ENCODE results near the gene HIGD2A.
A peak's percentile ranks its signal among the peaks of the same experiment; 100 is the strongest.

The HIGD2A gene

GRCh38 chr5:176401281-176402205, 13.0 kb downstream of the HIGD2A start:
- no CpG with 5 or more reads among the region's 22 CpGs for WGBS, 2 donors (ENCODE audit: extremely low coverage in 2 of 2, insufficient read length in 2 of 2, insufficient replicate concordance in 1 of 2)
- Histone ChIP-seq H3K9ac (ENCODE audit: low read depth, low read length, poor library complexity) (no peak overlapping the region), H3K14ac (ENCODE audit: low read length) (no peak overlapping the region), H2BK12ac (ENCODE audit: low read length) (no peak overlapping the region), H2BK15ac (ENCODE audit: low read length) (no peak overlapping the region), H2BK5ac (ENCODE audit: low read length) (no peak overlapping the region), H3K27me3 (ENCODE audit: control insufficient read depth in 3 of 3, insufficient read depth in 3 of 3, low read depth in 1 of 3, low read length in 3 of 3) (no peaks in the 10 kb centered on the region), H3K18ac (ENCODE audit: low read length) (no peak overlapping the region), H4K8ac (ENCODE audit: low read depth, low read length) (no peak overlapping the region), H2BK120ac (ENCODE audit: low read depth, low read length) (no peak overlapping the region), H3K4me1 (ENCODE audit: control insufficient read depth in 2 of 2, insufficient read depth in 1 of 2, low read depth in 1 of 2, low read length in 2 of 2) (peaks cover 0 to 2% of the 10 kb centered on the region in 2 donors), H3K23ac (ENCODE audit: low read depth, low read length, poor library complexity) (no peak overlapping the region), H3K4me3 (ENCODE audit: low read length in 2 of 2) (no peak overlapping the region), H3K4me2 (ENCODE audit: insufficient read depth, low read length, poor library complexity, severe bottlenecking) (no peak overlapping the region), H3K4ac (ENCODE audit: low read length) (no peak overlapping the region), H3K27ac (replicated peaks; ENCODE audit: low read length) (no peak overlapping the region), H2AFZ (ENCODE audit: low read length) (no peak overlapping the region), H3K79me1 (ENCODE audit: low read depth, low read length) (peaks cover 2% of the 10 kb centered on the region), H3K9me3 (replicated peaks in 1 of 2; ENCODE audit: control insufficient read depth in 2 of 2, insufficient read depth in 1 of 2, low read depth in 1 of 2, low read length in 2 of 2) (no peaks in the 10 kb centered on the region), H3K36me3 (replicated peaks in 1 of 2; ENCODE audit: control insufficient read depth in 2 of 2, insufficient read depth in 2 of 2, low read length in 2 of 2) (peaks cover 2 to 7% of the 10 kb centered on the region in 2 donors), H2AK5ac (ENCODE audit: low read depth, low read length) (no peak overlapping the region), H4K91ac (ENCODE audit: low read depth, low read length, poor library complexity) (no peak overlapping the region)
- DNase-seq (ENCODE audit: low spot score) = no peak

DNA sequence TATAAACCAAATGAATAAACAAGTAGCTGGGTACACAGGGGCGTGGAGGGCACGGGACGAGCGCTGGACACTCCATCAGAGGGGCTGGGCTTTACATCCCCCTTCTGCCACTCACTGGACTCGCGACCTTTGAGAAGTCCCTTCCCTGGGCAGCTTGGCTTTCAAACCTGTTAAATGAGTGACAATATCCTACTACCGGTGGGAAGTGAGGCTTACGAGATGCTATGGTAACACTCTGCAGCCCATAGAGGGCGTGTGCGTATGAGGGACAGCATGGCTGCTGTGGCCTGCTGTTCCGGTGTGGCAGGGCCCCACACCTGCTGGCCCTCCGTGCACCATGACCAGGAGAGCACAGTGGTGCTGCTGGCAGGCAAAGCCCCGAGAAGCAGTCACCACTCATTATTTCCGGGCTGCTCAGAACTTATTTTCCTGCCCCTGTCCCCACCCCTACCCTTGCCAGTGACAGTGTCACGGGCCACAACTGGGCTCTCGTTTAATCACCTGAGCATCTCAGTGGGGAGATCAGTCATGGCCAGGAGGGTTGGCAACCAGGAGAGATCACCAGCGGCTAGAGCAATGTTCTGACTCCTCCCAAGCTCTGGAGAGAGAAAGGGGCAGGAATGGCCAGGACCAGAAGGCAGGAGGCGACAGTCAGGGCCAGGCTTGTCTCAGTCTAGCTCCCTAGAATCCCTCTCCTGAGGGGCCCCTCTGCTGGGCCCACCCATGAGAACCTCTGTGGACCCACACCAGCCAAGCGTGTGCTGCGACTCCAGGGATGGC, 17.3 kb downstream of the HIGD2A start:
- Histone ChIP-seq H4K91ac (ENCODE audit: low read depth, low read length, poor library complexity) (no peak overlapping the region), H3K36me3 (replicated peaks in 1 of 2; ENCODE audit: control insufficient read depth in 2 of 2, insufficient read depth in 2 of 2, low read length in 2 of 2) (peaks cover 1 to 13% of the 10 kb centered on the region in 2 donors), H3K27ac (replicated peaks; ENCODE audit: low read length) (no peak overlapping the region), H3K9me3 (replicated peaks in 1 of 2; ENCODE audit: control insufficient read depth in 2 of 2, insufficient read depth in 1 of 2, low read depth in 1 of 2, low read length in 2 of 2) (no peaks in the 10 kb centered on the region), H3K79me1 (ENCODE audit: low read depth, low read length) (no peaks in the 10 kb centered on the region), H2BK120ac (ENCODE audit: low read depth, low read length) (no peak overlapping the region), H3K9ac (ENCODE audit: low read depth, low read length, poor library complexity) (no peak overlapping the region), H3K4me1 (ENCODE audit: control insufficient read depth in 2 of 2, insufficient read depth in 1 of 2, low read depth in 1 of 2, low read length in 2 of 2) (peaks cover 0 to 2% of the 10 kb centered on the region in 2 donors), H2AK5ac (ENCODE audit: low read depth, low read length) (no peak overlapping the region), H3K18ac (ENCODE audit: low read length) (no peak overlapping the region), H4K8ac (ENCODE audit: low read depth, low read length) (peak overlapping the region; percentile 30), H2BK12ac (ENCODE audit: low read length) (no peak overlapping the region), H2BK15ac (ENCODE audit: low read length) (no peak overlapping the region), H3K27me3 (ENCODE audit: control insufficient read depth in 3 of 3, insufficient read depth in 3 of 3, low read depth in 1 of 3, low read length in 3 of 3) (no peaks in the 10 kb centered on the region), H2AFZ (ENCODE audit: low read length) (no peak overlapping the region), H3K4me2 (ENCODE audit: insufficient read depth, low read length, poor library complexity, severe bottlenecking) (no peak overlapping the region), H3K4ac (ENCODE audit: low read length) (no peak overlapping the region), H3K14ac (ENCODE audit: low read length) (no peak overlapping the region), H3K23ac (ENCODE audit: low read depth, low read length, poor library complexity) (no peak overlapping the region), H2BK5ac (ENCODE audit: low read length) (no peak overlapping the region), H3K4me3 (ENCODE audit: low read length in 2 of 2) (no peak overlapping the region)
- WGBS, 2 donors (ENCODE audit: extremely low coverage in 2 of 2, insufficient read length in 2 of 2, insufficient replicate concordance in 1 of 2) = no CpG with 5 or more reads among the region's 20 CpGs
- no peak for DNase-seq (ENCODE audit: low spot score)

- Histone ChIP-seq H4K8ac (ENCODE audit: low read depth, low read length) (no peak overlapping the region), H3K79me1 (ENCODE audit: low read depth, low read length) (no peaks in the 10 kb centered on the region), H3K23ac (ENCODE audit: low read depth, low read length, poor library complexity) (no peak overlapping the region), H3K14ac (ENCODE audit: low read length) (no peak overlapping the region), H2BK5ac (ENCODE audit: low read length) (no peak overlapping the region), H2BK15ac (ENCODE audit: low read length) (no peak overlapping the region), H3K27me3 (ENCODE audit: control insufficient read depth in 3 of 3, insufficient read depth in 3 of 3, low read depth in 1 of 3, low read length in 3 of 3) (no peaks in the 10 kb centered on the region), H3K4me1 (ENCODE audit: control insufficient read depth in 2 of 2, insufficient read depth in 1 of 2, low read depth in 1 of 2, low read length in 2 of 2) (peaks cover 0 to 2% of the 10 kb centered on the region in 2 donors), H2AFZ (ENCODE audit: low read length) (no peak overlapping the region), H3K4me3 (ENCODE audit: low read length in 2 of 2) (no peak overlapping the region), H3K18ac (ENCODE audit: low read length) (no peak overlapping the region), H3K36me3 (replicated peaks in 1 of 2; ENCODE audit: control insufficient read depth in 2 of 2, insufficient read depth in 2 of 2, low read length in 2 of 2) (peaks cover 1 to 13% of the 10 kb centered on the region in 2 donors), H3K9ac (ENCODE audit: low read depth, low read length, poor library complexity) (no peak overlapping the region), H2BK12ac (ENCODE audit: low read length) (no peak overlapping the region), H4K91ac (ENCODE audit: low read depth, low read length, poor library complexity) (no peak overlapping the region), H3K9me3 (replicated peaks in 1 of 2; ENCODE audit: control insufficient read depth in 2 of 2, insufficient read depth in 1 of 2, low read depth in 1 of 2, low read length in 2 of 2) (no peaks in the 10 kb centered on the region), H3K4me2 (ENCODE audit: insufficient read depth, low read length, poor library complexity, severe bottlenecking) (no peak overlapping the region), H2AK5ac (ENCODE audit: low read depth, low read length) (no peak overlapping the region), H2BK120ac (ENCODE audit: low read depth, low read length) (no peak overlapping the region), H3K27ac (replicated peaks; ENCODE audit: low read length) (no peak overlapping the region), H3K4ac (ENCODE audit: low read length) (no peak overlapping the region)
- no CpG with 5 or more reads among the region's 9 CpGs for WGBS, 2 donors (ENCODE audit: extremely low coverage in 2 of 2, insufficient read length in 2 of 2, insufficient replicate concordance in 1 of 2)
- DNase-seq (ENCODE audit: low spot score) = no peak
Measured at GRCh38 chr5:176406436-176407052, 18.0 kb downstream of the HIGD2A start.

Data from neuronal stem cell (in vitro differentiated cells).